GM23338 (cell line): Measurements from ENCODE around the gene RSU1. TPM values are rescaled to one million over a fixed set of nuclear protein-coding genes. Genes with fewer than 3 reads are reported as not detected.

Experiments used
- ATAC-seq: fragments of 200-7000 bp; cut with Tn5 transposase; 3 replicates; pipeline ENCODE4 v1.9.1; 2020
- DNase-seq: peaks from one replicate; pipeline ENCODE4 v3.0.0-alpha.2; 2015; ENCODE audit warnings: low spot score
- H2AFZ ChIP-seq: fragments of 200-600 bp; sonication (generic); 2 replicates; pipeline ENCODE4 v1.8.0; 2016; ENCODE audit warnings: antibody characterized with exemption, mild to moderate bottlenecking, moderate library complexity
- H3F3A ChIP-seq: fragments of 200-600 bp; sonication (generic); replicated peaks from 2 replicates; pipeline ENCODE4 v1.8.0; 2017; ENCODE audit warnings: antibody characterized with exemption, mixed run types, low read depth
- H3K27ac ChIP-seq: fragments of 200-600 bp; sonication (generic); 2 replicates; pipeline ENCODE4 v1.6.1; 2016; ENCODE audit warnings: low read depth
- H3K27me3 ChIP-seq: fragments of 200-600 bp; sonication (generic); 2 replicates; pipeline ENCODE4 v1.8.0; 2016; ENCODE audit warnings: mild to moderate bottlenecking, mixed run types, moderate library complexity; ENCODE audit not compliant: insufficient read depth
- H3K36me3 ChIP-seq: fragments of 200-600 bp; sonication (generic); 2 replicates; pipeline ENCODE4 v1.8.0; 2016; ENCODE audit warnings: mild to moderate bottlenecking; ENCODE audit not compliant: insufficient read depth
- H3K4me1 ChIP-seq: fragments of 200-600 bp; sonication (generic); 2 replicates; pipeline ENCODE4 v1.8.0; 2016; ENCODE audit warnings: mild to moderate bottlenecking, moderate library complexity; ENCODE audit not compliant: insufficient read depth
- H3K4me2 ChIP-seq: fragments of 200-600 bp; sonication (generic); 2 replicates; pipeline ENCODE4 v1.7.1; 2017; ENCODE audit warnings: mixed run types
- H3K4me3 ChIP-seq: fragments of 200-600 bp; sonication (generic); 2 replicates; pipeline ENCODE4 v1.6.1; 2016; ENCODE audit warnings: mixed run types
- H3K79me2 ChIP-seq: fragments of 200-600 bp; sonication (generic); replicated peaks from 2 replicates; pipeline ENCODE4 v1.8.0; 2017; ENCODE audit warnings: mild to moderate bottlenecking; ENCODE audit not compliant: insufficient read depth
- H3K9me2 ChIP-seq: fragments of 200-600 bp; sonication (generic); 2 replicates; pipeline ENCODE4 v1.8.0; 2017; ENCODE audit not compliant: insufficient read depth
- H4K20me1 ChIP-seq: fragments of 200-600 bp; sonication (generic); replicated peaks from 2 replicates; pipeline ENCODE4 v1.8.0; 2017; ENCODE audit warnings: mild to moderate bottlenecking; ENCODE audit not compliant: insufficient read depth
- H3K27ac Mint-ChIP-seq: 2 replicates; pipeline ENCODE4 v1.8.0; 2020; ENCODE audit warnings: inconsistent platforms, mild to moderate bottlenecking, moderate library complexity, mixed read lengths
- H3K27me3 Mint-ChIP-seq: 3 replicates; pipeline ENCODE4 v1.8.0; 2022; ENCODE audit warnings: low read depth, mild to moderate bottlenecking, moderate library complexity, mixed read lengths, inconsistent platforms; ENCODE audit not compliant: insufficient read depth, poor library complexity
- H3K36me3 Mint-ChIP-seq: 3 replicates; pipeline ENCODE4 v1.8.0; 2021; ENCODE audit warnings: low read depth, mild to moderate bottlenecking, inconsistent platforms, moderate library complexity, mixed read lengths
- H3K4me1 Mint-ChIP-seq: 3 replicates; pipeline ENCODE4 v1.8.0; 2020; ENCODE audit warnings: mild to moderate bottlenecking, inconsistent platforms, mixed read lengths
- H3K4me3 Mint-ChIP-seq: 3 replicates; pipeline ENCODE4 v1.8.0; 2021; ENCODE audit warnings: moderate library complexity, mild to moderate bottlenecking, inconsistent platforms, mixed read lengths
- H3K9me3 Mint-ChIP-seq: 3 replicates; pipeline ENCODE4 v1.8.0; 2020; ENCODE audit warnings: moderate library complexity, mild to moderate bottlenecking, inconsistent platforms, mixed read lengths
- EZH2 ChIP-seq: fragments of 200-600 bp; sonication (generic); IDR thresholded peaks from one replicate; pipeline ENCODE4 v1.8.0; 2017; ENCODE audit warnings: antibody characterized with exemption, mild to moderate bottlenecking, low read depth; ENCODE audit not compliant: unreplicated experiment
- EZH2phosphoT487 ChIP-seq: fragments of 200-600 bp; sonication (generic); IDR thresholded peaks from one replicate; pipeline ENCODE4 v1.8.1; 2018; ENCODE audit warnings: antibody characterized with exemption; ENCODE audit not compliant: unreplicated experiment
- JUNB ChIP-seq: IDR thresholded peaks from one replicate; pipeline ENCODE4 v1.6.1; 2016; ENCODE audit warnings: antibody characterized with exemption; ENCODE audit not compliant: unreplicated experiment
- NANOG ChIP-seq: IDR thresholded peaks from 2 replicates; pipeline ENCODE4 v1.6.1; 2016; ENCODE audit warnings: antibody characterized with exemption, borderline replicate concordance
- POLR2AphosphoS5 ChIP-seq: IDR thresholded peaks from 2 replicates; pipeline ENCODE4 v1.6.1; 2016; ENCODE audit warnings: antibody characterized with exemption, low read depth
- REST ChIP-seq: IDR thresholded peaks from one replicate; pipeline ENCODE4 v1.6.1; 2018; ENCODE audit warnings: antibody characterized with exemption; ENCODE audit not compliant: unreplicated experiment
- STAT1 ChIP-seq: IDR thresholded peaks from one replicate; pipeline ENCODE4 v1.6.1; 2016; ENCODE audit warnings: antibody characterized with exemption; ENCODE audit not compliant: unreplicated experiment
- ZNF114 ChIP-seq: fragments of 250-450 bp; sonication (Bioruptor Pico); IDR thresholded peaks from 2 replicates; pipeline ENCODE4 v1.5.0; 2020; ENCODE audit warnings: mild to moderate bottlenecking, moderate library complexity
- polyA plus RNA-seq: library from polyadenylated mRNA; unstranded; fragments of >200 nt; fragmentation: Nextera tagmentation; extraction: Ambion mirVana; gene quantifications from 2 replicates; pipeline ENCODE4 v1.2.1, GENCODE V29; 2016
- total RNA-seq: library from RNA; depleted of rRNA; stranded (reverse); fragments of >200 nt; shearing (Covaris generic); gene quantifications from 2 replicates; pipeline ENCODE4 v1.2.3, GENCODE V29; 2014
- TF ChIP-seq, protein P1 (sequence below): fragments of 250-450 bp; sonication (Bioruptor Pico); IDR thresholded peaks from 2 replicates; pipeline ENCODE4 v1.5.0; 2020; ENCODE audit warnings: mild to moderate bottlenecking, moderate library complexity
- TF ChIP-seq, protein P2 (sequence below), 2 experiments: fragments of 200-600 bp in 1 of 2; sonication (generic) in 1 of 2; conservative IDR thresholded peaks; 2 replicates each; pipeline versions ENCODE4 v1.5.1 to v1.6.1; 2016 to 2017; ENCODE audit warnings: antibody characterized with exemption in 2 of 2, low read depth in 2 of 2, mild to moderate bottlenecking in 2 of 2, moderate library complexity in 1 of 2

The RSU1 gene
- total and polyA plus RNA-seq, 2 experiments from 2014 or later: 62.7 to 96.2 TPM

- no peak for TF ChIP-seq REST
Observed at GRCh38 chr10:16689696-16690095, 127.5 kb downstream of the RSU1 start (continued).

- no peaks in the 10 kb centered on the region for H4K20me1 ChIP-seq
- no peaks in the 10 kb centered on the region for H3K27me3 ChIP-seq
- Mint-ChIP-seq H3K27ac (0 out of 2 replicates have a peak overlapping the region, but pooled peaks have one; percentile 40), H3K4me1 (peaks cover 3% of the 10 kb centered on the region; the same call in 1 of the 3 replicates), H3K27me3 (no peaks in the 10 kb centered on the region), H3K36me3 (peaks cover 3% of the 10 kb centered on the region; the same call in 1 of the 3 replicates), H3K9me3 (no peaks in the 10 kb centered on the region), H3K4me3 (no peak overlapping the region)
- no peaks in the 10 kb centered on the region; the same call in 1 of the 2 replicates for H3K9me2 ChIP-seq
- no peaks in the 10 kb centered on the region for H3K79me2 ChIP-seq
- H3K4me3 ChIP-seq: no peak overlapping the region
- no peak overlapping the region for H2AFZ ChIP-seq
- H3K4me2 ChIP-seq: no peak overlapping the region
- no peaks in the 10 kb centered on the region for H3F3A ChIP-seq
- no peak for DNase-seq
- H3K36me3 ChIP-seq: no peaks in the 10 kb centered on the region
- 0 out of 2 replicates have a peak overlapping the region, but pooled peaks have one; percentile 22 for H3K27ac ChIP-seq
- H3K4me1 ChIP-seq: no peaks in the 10 kb centered on the region
- no peak for ATAC-seq
- TF ChIP-seq, protein P1, sequence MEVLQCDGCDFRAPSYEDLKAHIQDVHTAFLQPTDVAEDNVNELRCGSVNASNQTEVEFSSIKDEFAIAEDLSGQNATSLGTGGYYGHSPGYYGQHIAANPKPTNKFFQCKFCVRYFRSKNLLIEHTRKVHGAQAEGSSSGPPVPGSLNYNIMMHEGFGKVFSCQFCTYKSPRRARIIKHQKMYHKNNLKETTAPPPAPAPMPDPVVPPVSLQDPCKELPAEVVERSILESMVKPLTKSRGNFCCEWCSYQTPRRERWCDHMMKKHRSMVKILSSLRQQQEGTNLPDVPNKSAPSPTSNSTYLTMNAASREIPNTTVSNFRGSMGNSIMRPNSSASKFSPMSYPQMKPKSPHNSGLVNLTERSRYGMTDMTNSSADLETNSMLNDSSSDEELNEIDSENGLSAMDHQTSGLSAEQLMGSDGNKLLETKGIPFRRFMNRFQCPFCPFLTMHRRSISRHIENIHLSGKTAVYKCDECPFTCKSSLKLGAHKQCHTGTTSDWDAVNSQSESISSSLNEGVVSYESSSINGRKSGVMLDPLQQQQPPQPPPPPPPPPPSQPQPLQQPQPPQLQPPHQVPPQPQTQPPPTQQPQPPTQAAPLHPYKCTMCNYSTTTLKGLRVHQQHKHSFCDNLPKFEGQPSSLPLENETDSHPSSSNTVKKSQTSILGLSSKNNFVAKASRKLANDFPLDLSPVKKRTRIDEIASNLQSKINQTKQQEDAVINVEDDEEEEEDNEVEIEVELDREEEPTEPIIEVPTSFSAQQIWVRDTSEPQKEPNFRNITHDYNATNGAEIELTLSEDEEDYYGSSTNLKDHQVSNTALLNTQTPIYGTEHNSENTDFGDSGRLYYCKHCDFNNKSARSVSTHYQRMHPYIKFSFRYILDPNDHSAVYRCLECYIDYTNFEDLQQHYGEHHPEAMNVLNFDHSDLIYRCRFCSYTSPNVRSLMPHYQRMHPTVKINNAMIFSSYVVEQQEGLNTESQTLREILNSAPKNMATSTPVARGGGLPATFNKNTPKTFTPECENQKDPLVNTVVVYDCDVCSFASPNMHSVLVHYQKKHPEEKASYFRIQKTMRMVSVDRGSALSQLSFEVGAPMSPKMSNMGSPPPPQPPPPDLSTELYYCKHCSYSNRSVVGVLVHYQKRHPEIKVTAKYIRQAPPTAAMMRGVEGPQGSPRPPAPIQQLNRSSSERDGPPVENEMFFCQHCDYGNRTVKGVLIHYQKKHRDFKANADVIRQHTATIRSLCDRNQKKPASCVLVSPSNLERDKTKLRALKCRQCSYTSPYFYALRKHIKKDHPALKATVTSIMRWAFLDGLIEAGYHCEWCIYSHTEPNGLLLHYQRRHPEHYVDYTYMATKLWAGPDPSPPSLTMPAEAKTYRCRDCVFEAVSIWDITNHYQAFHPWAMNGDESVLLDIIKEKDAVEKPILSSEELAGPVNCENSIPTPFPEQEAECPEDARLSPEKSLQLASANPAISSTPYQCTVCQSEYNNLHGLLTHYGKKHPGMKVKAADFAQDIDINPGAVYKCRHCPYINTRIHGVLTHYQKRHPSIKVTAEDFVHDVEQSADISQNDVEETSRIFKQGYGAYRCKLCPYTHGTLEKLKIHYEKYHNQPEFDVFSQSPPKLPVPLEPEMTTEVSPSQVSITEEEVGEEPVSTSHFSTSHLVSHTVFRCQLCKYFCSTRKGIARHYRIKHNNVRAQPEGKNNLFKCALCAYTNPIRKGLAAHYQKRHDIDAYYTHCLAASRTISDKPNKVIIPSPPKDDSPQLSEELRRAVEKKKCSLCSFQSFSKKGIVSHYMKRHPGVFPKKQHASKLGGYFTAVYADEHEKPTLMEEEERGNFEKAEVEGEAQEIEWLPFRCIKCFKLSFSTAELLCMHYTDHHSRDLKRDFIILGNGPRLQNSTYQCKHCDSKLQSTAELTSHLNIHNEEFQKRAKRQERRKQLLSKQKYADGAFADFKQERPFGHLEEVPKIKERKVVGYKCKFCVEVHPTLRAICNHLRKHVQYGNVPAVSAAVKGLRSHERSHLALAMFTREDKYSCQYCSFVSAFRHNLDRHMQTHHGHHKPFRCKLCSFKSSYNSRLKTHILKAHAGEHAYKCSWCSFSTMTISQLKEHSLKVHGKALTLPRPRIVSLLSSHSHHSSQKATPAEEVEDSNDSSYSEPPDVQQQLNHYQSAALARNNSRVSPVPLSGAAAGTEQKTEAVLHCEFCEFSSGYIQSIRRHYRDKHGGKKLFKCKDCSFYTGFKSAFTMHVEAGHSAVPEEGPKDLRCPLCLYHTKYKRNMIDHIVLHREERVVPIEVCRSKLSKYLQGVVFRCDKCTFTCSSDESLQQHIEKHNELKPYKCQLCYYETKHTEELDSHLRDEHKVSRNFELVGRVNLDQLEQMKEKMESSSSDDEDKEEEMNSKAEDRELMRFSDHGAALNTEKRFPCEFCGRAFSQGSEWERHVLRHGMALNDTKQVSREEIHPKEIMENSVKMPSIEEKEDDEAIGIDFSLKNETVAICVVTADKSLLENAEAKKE (CRISPR knock-in tag): no peak
- TF ChIP-seq POLR2AphosphoS5: no peak
- no peak for TF ChIP-seq STAT1
- no peak for TF ChIP-seq JUNB
- no peak for TF ChIP-seq ZNF114 (CRISPR knock-in tag)
- no peak for TF ChIP-seq NANOG
- no peak for TF ChIP-seq EZH2
- TF ChIP-seq REST: no peak
- no peak for TF ChIP-seq EZH2phosphoT487
- TF ChIP-seq, protein P2, sequence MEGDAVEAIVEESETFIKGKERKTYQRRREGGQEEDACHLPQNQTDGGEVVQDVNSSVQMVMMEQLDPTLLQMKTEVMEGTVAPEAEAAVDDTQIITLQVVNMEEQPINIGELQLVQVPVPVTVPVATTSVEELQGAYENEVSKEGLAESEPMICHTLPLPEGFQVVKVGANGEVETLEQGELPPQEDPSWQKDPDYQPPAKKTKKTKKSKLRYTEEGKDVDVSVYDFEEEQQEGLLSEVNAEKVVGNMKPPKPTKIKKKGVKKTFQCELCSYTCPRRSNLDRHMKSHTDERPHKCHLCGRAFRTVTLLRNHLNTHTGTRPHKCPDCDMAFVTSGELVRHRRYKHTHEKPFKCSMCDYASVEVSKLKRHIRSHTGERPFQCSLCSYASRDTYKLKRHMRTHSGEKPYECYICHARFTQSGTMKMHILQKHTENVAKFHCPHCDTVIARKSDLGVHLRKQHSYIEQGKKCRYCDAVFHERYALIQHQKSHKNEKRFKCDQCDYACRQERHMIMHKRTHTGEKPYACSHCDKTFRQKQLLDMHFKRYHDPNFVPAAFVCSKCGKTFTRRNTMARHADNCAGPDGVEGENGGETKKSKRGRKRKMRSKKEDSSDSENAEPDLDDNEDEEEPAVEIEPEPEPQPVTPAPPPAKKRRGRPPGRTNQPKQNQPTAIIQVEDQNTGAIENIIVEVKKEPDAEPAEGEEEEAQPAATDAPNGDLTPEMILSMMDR (conservative IDR thresholded peaks at IDR 0.05; ENCODE audit: low read depth in 2 of 2): no peak
Observed at GRCh38 chr10:16689227-16689626, 128.0 kb downstream of the RSU1 start.
